Mammary epithelial cell (primary cell): ENCODE data around the gene GRIP1.

ENCODE experiments used
- CTCF ChIP-seq, 2 donors: IDR thresholded peaks in 1 of 2; conservative IDR thresholded peaks in 1 of 2; 2 replicates each; pipeline ENCODE4 v1.5.1; 2011 to 2012; ENCODE audit warnings: inconsistent platforms in 2 of 2, low read length in 2 of 2, mild to moderate bottlenecking in 2 of 2, control low read depth in 1 of 2, low read depth in 1 of 2; ENCODE audit not compliant: insufficient read depth in 1 of 2; ENCODE audit errors: extremely low read depth in 1 of 2
- EZH2 ChIP-seq: IDR thresholded peaks from 2 replicates; pipeline ENCODE4 v1.6.1; 2012; ENCODE audit warnings: low read length, inconsistent platforms, borderline replicate concordance

- TF ChIP-seq CTCF (conservative IDR thresholded peaks at IDR 0.05 in 1 of 2, IDR thresholded peaks at IDR 0.05 in 1 of 2; ENCODE audit: extremely low read depth in 1 of 2, insufficient read depth in 1 of 2, low read depth in 1 of 2, low read length in 2 of 2) (no peak), EZH2 (no peak)
These were observed 80.3 kb downstream of the GRIP1 start for GRCh38 chr12:66598608-66599007.
